Mesothelial cell of epicardium (in vitro differentiated cells): Measurements from ENCODE around the gene SLC23A2. TPM values are rescaled to one million over a fixed set of nuclear protein-coding genes. Genes with fewer than 3 reads are reported as not detected.

Experiments used
- DNase-seq, 2 experiments: peaks; one replicate each; pipeline ENCODE4 v3.0.0; 2021; ENCODE audit warnings: low spot score in 2 of 2; ENCODE audit not compliant: unreplicated experiment in 2 of 2
- H3K27ac Mint-ChIP-seq: 2 replicates; pipeline ENCODE4 v1.8.0; 2021; ENCODE audit warnings: mixed read lengths
- H3K27me3 Mint-ChIP-seq: 2 replicates; pipeline ENCODE4 v1.8.0; 2021; ENCODE audit warnings: low read depth, mixed read lengths
- H3K36me3 Mint-ChIP-seq: 2 replicates; pipeline ENCODE4 v1.8.0; 2021; ENCODE audit warnings: mixed read lengths
- H3K4me1 Mint-ChIP-seq: 2 replicates; pipeline ENCODE4 v1.8.0; 2021; ENCODE audit warnings: mixed read lengths
- H3K4me3 Mint-ChIP-seq: 2 replicates; pipeline ENCODE4 v1.8.0; 2021; ENCODE audit warnings: mild to moderate bottlenecking, moderate library complexity, mixed read lengths
- H3K9me3 Mint-ChIP-seq: 2 replicates; pipeline ENCODE4 v1.8.0; 2021; ENCODE audit warnings: mixed read lengths
- total RNA-seq: library from RNA; stranded (reverse); gene quantifications from 3 replicates; pipeline ENCODE4 v1.2.1, GENCODE V29; 2021
- TF ChIP-seq, protein P1 (sequence below): fragments of 200-600 bp; sonication (generic); IDR thresholded peaks from one replicate; pipeline ENCODE4 v1.5.0; 2021; ENCODE audit warnings: antibody characterized with exemption; ENCODE audit not compliant: unreplicated experiment

Gene SLC23A2
- total RNA-seq, 1 donor from 2014 or later, result 33.7 TPM

GRCh38 chr20:4866429-4866828, 134.9 kb downstream of the SLC23A2 start:
- H3K36me3 Mint-ChIP-seq, result peaks cover 42% of the 10 kb centered on the region
- no peak overlapping the region for H3K4me3 Mint-ChIP-seq
- TF ChIP-seq, protein P1, sequence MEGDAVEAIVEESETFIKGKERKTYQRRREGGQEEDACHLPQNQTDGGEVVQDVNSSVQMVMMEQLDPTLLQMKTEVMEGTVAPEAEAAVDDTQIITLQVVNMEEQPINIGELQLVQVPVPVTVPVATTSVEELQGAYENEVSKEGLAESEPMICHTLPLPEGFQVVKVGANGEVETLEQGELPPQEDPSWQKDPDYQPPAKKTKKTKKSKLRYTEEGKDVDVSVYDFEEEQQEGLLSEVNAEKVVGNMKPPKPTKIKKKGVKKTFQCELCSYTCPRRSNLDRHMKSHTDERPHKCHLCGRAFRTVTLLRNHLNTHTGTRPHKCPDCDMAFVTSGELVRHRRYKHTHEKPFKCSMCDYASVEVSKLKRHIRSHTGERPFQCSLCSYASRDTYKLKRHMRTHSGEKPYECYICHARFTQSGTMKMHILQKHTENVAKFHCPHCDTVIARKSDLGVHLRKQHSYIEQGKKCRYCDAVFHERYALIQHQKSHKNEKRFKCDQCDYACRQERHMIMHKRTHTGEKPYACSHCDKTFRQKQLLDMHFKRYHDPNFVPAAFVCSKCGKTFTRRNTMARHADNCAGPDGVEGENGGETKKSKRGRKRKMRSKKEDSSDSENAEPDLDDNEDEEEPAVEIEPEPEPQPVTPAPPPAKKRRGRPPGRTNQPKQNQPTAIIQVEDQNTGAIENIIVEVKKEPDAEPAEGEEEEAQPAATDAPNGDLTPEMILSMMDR, result no peak
- H3K4me1 Mint-ChIP-seq, result no peaks in the 10 kb centered on the region
- no peak for DNase-seq
- no peaks in the 10 kb centered on the region for H3K27me3 Mint-ChIP-seq
- H3K9me3 Mint-ChIP-seq, result no peaks in the 10 kb centered on the region
- H3K27ac Mint-ChIP-seq, result no peak overlapping the region

GRCh38 chr20:4864311-4864752, 137.0 kb downstream of the SLC23A2 start:
- Mint-ChIP-seq H3K27ac (no peak overlapping the region), H3K27me3 (no peaks in the 10 kb centered on the region), H3K9me3 (no peaks in the 10 kb centered on the region), H3K4me3 (no peak overlapping the region), H3K4me1 (no peaks in the 10 kb centered on the region), H3K36me3 (peaks cover 47% of the 10 kb centered on the region)
- TF ChIP-seq, protein P1, result no peak
- no peak for DNase-seq

GRCh38 chr20:4862661-4863060, 138.6 kb downstream of the SLC23A2 start:
- no peaks in the 10 kb centered on the region for H3K4me1 Mint-ChIP-seq
- no peak overlapping the region for H3K27ac Mint-ChIP-seq
- H3K27me3 Mint-ChIP-seq, result no peaks in the 10 kb centered on the region
- no peak for DNase-seq
- peaks cover 45% of the 10 kb centered on the region for H3K36me3 Mint-ChIP-seq
- no peak overlapping the region for H3K4me3 Mint-ChIP-seq
- no peaks in the 10 kb centered on the region for H3K9me3 Mint-ChIP-seq
- TF ChIP-seq, protein P1, result no peak

DNA sequence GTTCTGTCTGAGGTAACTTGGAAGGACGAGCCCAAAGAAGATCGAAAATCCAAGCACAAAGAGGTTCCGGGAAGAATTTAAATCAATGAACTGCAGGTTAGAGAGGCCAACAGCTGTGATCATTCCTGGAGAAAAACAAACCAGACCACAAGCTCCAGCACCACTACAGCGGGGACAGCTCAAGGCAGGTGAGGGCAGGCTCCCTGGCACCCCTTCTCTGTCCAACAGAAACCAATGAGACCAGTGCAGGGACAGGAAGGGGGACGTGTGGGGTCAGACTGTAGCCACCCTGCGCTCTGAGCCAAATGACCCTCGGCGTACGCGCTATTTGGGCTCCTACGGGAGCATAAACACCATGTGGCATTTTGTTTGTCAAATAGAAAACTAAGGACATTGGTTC, 139.3 kb downstream of the SLC23A2 start:
- no peaks in the 10 kb centered on the region for H3K27me3 Mint-ChIP-seq
- TF ChIP-seq, protein P1, result no peak
- peaks cover 44% of the 10 kb centered on the region for H3K36me3 Mint-ChIP-seq
- no peaks in the 10 kb centered on the region for H3K4me1 Mint-ChIP-seq
- H3K4me3 Mint-ChIP-seq, result no peak overlapping the region
- H3K27ac Mint-ChIP-seq, result no peak overlapping the region
- DNase-seq, result no peak
- no peaks in the 10 kb centered on the region for H3K9me3 Mint-ChIP-seq

GRCh38 chr20:4858000-4858399, 143.3 kb downstream of the SLC23A2 start:
- H3K4me1 Mint-ChIP-seq, result no peaks in the 10 kb centered on the region
- H3K27me3 Mint-ChIP-seq, result no peaks in the 10 kb centered on the region
- TF ChIP-seq, protein P1, result no peak
- H3K27ac Mint-ChIP-seq, result no peak overlapping the region
- no peaks in the 10 kb centered on the region for H3K9me3 Mint-ChIP-seq
- DNase-seq, result no peak
- peaks cover 47% of the 10 kb centered on the region for H3K36me3 Mint-ChIP-seq
- no peak overlapping the region for H3K4me3 Mint-ChIP-seq
